Prostate gland (tissue), 2 donors: ENCODE results near the gene OVCH2.

Experiments used
- CTCF ChIP-seq, 4 experiments: fragments of 200-600 bp in 2 of 4; fragments of 450-650 bp in 2 of 4; sonication (generic) in 2 of 4; IDR thresholded peaks; 1 replicate in 3 of 4; 2 replicates in 1 of 4; pipeline ENCODE4 v1.5.1; 2016 to 2019; ENCODE audit warnings: antibody characterized with exemption in 4 of 4, mild to moderate bottlenecking in 2 of 4, moderate library complexity in 2 of 4
- POLR2A ChIP-seq: fragments of 450-650 bp; IDR thresholded peaks from one replicate; pipeline ENCODE4 v1.6.1; 2016; ENCODE audit warnings: antibody characterized with exemption, mild to moderate bottlenecking
- POLR2AphosphoS5 ChIP-seq: sonication (generic); formaldehyde crosslinking; IDR thresholded peaks from one replicate; pipeline ENCODE4 v1.6.1; 2017; ENCODE audit warnings: antibody characterized with exemption

DNA sequence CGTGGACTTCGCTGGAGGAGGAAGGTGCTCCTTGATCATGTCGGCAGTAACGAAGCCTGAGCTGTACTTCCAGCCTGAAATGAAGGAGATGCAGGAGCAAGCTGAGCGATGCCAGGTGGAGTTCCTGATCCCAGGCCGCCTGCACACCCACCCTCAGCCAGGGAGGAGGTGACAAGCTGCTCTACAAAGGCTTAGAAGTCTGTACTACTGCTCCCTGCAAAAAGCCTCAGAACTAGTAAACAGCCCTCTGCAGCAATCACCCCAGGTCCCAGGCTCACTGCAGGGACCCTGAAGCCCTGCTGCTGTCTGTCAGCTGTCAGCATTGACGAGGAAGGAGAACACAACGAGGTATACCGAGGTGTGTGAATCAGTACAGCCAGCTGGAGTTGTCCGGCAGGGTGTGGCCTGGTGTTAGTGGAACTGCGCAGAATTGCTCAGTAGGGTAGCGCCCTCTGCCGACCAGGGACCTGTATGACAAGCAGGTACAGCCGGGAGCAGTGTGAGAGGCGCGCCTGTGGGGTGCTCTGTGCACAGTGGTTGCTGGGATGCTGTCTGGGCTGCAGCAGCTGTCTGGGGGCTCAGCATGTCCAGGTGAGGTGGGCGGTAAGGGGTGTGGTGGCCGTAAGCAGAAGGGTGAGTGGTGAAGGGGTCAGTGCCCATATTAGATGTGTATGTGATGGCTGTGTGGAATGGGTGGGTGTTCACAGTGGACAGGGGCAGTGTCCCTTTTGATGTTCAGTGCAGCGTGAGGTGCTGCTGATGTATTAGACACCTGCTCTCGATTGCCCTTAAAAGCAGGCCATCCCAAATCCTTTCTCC lies 40.6 kb downstream of the OVCH2 start:
- TF ChIP-seq CTCF (IDR thresholded peaks at IDR 0.05) (peak; percentile 61 to 92 (median 87)), POLR2AphosphoS5 (peak; percentile 41), POLR2A (no peak)
